GM19043 (cell line): Measurements from ENCODE around the gene THEMIS.
"Not testable (repeated sequence)": the region's sequence is repeated elsewhere in the genome, so short reads cannot be mapped to it uniquely, and the experiment has no call there.

ENCODE experiments used
- ATAC-seq: cut with Tn5 transposase; IDR thresholded peaks from one replicate; pipeline ENCODE4 v1.9.1; 2021; ENCODE audit warnings: low read depth; ENCODE audit not compliant: unreplicated experiment

THEMIS gene

GRCh38 chr6:127813699-127814027 lies 87.2 kb downstream of the THEMIS start:
- ATAC-seq: no peak

- ATAC-seq: no peak
Measured at GRCh38 chr6:127812985-127813698, 87.7 kb downstream of the THEMIS start.

- no peak for ATAC-seq
Measured at GRCh38 chr6:127811900-127812570, 88.8 kb downstream of the THEMIS start.

- no peak for ATAC-seq
Measured at GRCh38 chr6:127807806-127808517, 92.9 kb downstream of the THEMIS start.

GRCh38 chr6:127796713-127797112 lies 104.1 kb downstream of the THEMIS start:
- ATAC-seq: no peak

- ATAC-seq: no peak
Measured at GRCh38 chr6:127794405-127794804, 106.5 kb downstream of the THEMIS start.

GRCh38 chr6:127793396-127793795 lies 107.5 kb downstream of the THEMIS start:
- no peak for ATAC-seq

GRCh38 chr6:127792616-127793015 lies 108.2 kb downstream of the THEMIS start:
- no peak for ATAC-seq

GRCh38 chr6:127791779-127792528 lies 108.9 kb downstream of the THEMIS start:
- no peak for ATAC-seq

- ATAC-seq: no peak
Measured at GRCh38 chr6:127790571-127790970, 110.3 kb downstream of the THEMIS start.

GRCh38 chr6:127786109-127786508 lies 114.7 kb downstream of the THEMIS start:
- ATAC-seq: no peak

GRCh38 chr6:127784468-127784867 lies 116.4 kb downstream of the THEMIS start:
- no peak for ATAC-seq

- not testable (repeated sequence) for ATAC-seq
Measured at GRCh38 chr6:127781636-127782272, 119.1 kb downstream of the THEMIS start.

- no peak for ATAC-seq
Measured at GRCh38 chr6:127776320-127776719, 124.5 kb downstream of the THEMIS start.

GRCh38 chr6:127775371-127775770 lies 125.5 kb downstream of the THEMIS start:
- no peak for ATAC-seq

- no peak for ATAC-seq
Measured at GRCh38 chr6:127768745-127769144, 132.1 kb downstream of the THEMIS start.

GRCh38 chr6:127768223-127768622 lies 132.6 kb downstream of the THEMIS start:
- no peak for ATAC-seq

- ATAC-seq: no peak
Measured at GRCh38 chr6:127765949-127766348, 134.9 kb downstream of the THEMIS start.

GRCh38 chr6:127762284-127762683 lies 138.6 kb downstream of the THEMIS start:
- no peak for ATAC-seq

GRCh38 chr6:127761084-127761483 lies 139.8 kb downstream of the THEMIS start:
- ATAC-seq: no peak

GRCh38 chr6:127749095-127749494 lies 151.8 kb downstream of the THEMIS start:
- ATAC-seq: no peak
